ENCODE results near the gene GBX1. TPM values are rescaled to one million over a fixed set of nuclear protein-coding genes. Genes with fewer than 3 reads are reported as not detected.

The GBX1 gene
- total RNA-seq, 2 donors from 2014 or later: not detected

Other genes with a start within 250 kb of the GBX1 start
- gene KCNH2, start 189.4 kb downstream of the GBX1 start, total RNA-seq: 1 to 10 TPM in 1 of 2 donors, not detected in 1; 1.2 TPM
- gene NOS3, start 176.7 kb downstream of the GBX1 start, total RNA-seq: 10 to 100 TPM in 1 of 2 donors, 1 to 10 TPM in 1; 8.4 to 18.6 TPM
- gene ATG9B, start 143.2 kb downstream of the GBX1 start, total RNA-seq: 1 to 10 TPM in 1 of 2 donors, not detected in 1; 1.2 TPM
- 10 to 100 TPM; 34.1 to 35.1 TPM for gene ABCB8, start 139.2 kb downstream of the GBX1 start, total RNA-seq
- 1 to 10 TPM; 2.0 to 2.8 TPM for gene ASIC3, start 119.2 kb downstream of the GBX1 start, total RNA-seq
- gene CDK5, start 109.8 kb downstream of the GBX1 start, total RNA-seq: 1 to 10 TPM; 1.8 to 3.1 TPM
- 100 to 1,000 TPM in 1 of 2 donors, 10 to 100 TPM in 1; 89.1 to 119 TPM for gene SLC4A2, start 108.1 kb downstream of the GBX1 start, total RNA-seq
- gene FASTK, start 86.9 kb downstream of the GBX1 start, total RNA-seq: 100 to 1,000 TPM in 1 of 2 donors, 10 to 100 TPM in 1; 59.0 to 110 TPM
- gene TMUB1, start 84.2 kb downstream of the GBX1 start, total RNA-seq: 10 to 100 TPM; 25.7 to 35.2 TPM
- 10 to 100 TPM; 52.1 to 62.8 TPM for gene AGAP3, start 81.2 kb downstream of the GBX1 start, total RNA-seq
- not detected for gene ASB10, start 19.6 kb upstream of the GBX1 start, total RNA-seq
- not detected for gene H2BK1, start 42.8 kb upstream of the GBX1 start, total RNA-seq
- 10 to 100 TPM; 25.3 to 44.1 TPM for gene ABCF2, start 59.5 kb upstream of the GBX1 start, total RNA-seq
- 10 to 100 TPM; 78.9 to 85.3 TPM for gene CHPF2, start 64.8 kb upstream of the GBX1 start, total RNA-seq
- gene SMARCD3, start 81.0 kb upstream of the GBX1 start, total RNA-seq: 100 to 1,000 TPM in 1 of 2 donors, 10 to 100 TPM in 1; 51.1 to 110 TPM
- 10 to 100 TPM; 51.0 to 53.4 TPM for gene NUB1, start 174.1 kb upstream of the GBX1 start, total RNA-seq
- gene WDR86, start 242.3 kb upstream of the GBX1 start, total RNA-seq: 1 to 10 TPM in 1 of 2 donors, not detected in 1; 8.5 TPM

Measured in thoracic aorta (tissue), 2 donors.